SK-N-MC (cell line): ENCODE results near the gene CELF2.

ENCODE experiments used
- DNase-seq: peaks from one replicate; pipeline ENCODE4 v3.0.0-alpha.2; 2011; ENCODE audit warnings: low read depth, low spot score
- H3K27ac ChIP-seq: fragments of 200-600 bp; sonication (generic); 2 replicates; pipeline ENCODE4 v1.5.1; 2016; ENCODE audit warnings: mixed run types
- H3K36me3 ChIP-seq: fragments of 200-600 bp; sonication (generic); 2 replicates; pipeline ENCODE4 v1.6.1; 2017; ENCODE audit warnings: antibody characterized with exemption, low read length, mixed read lengths; ENCODE audit not compliant: insufficient read depth
- H3K4me3 ChIP-seq: fragments of 200-600 bp; sonication (generic); 2 replicates; pipeline ENCODE4 v1.5.1; 2016
- H3K9ac ChIP-seq: fragments of 200-600 bp; sonication (generic); 2 replicates; pipeline ENCODE4 v1.8.0; 2017; ENCODE audit warnings: mixed run types, mixed read lengths; ENCODE audit not compliant: insufficient read length
- H3K9me3 ChIP-seq: fragments of 200-600 bp; sonication (generic); 2 replicates; pipeline ENCODE4 v1.6.1; 2017; ENCODE audit warnings: low read depth, mild to moderate bottlenecking, antibody characterized with exemption, low read length, moderate library complexity, mixed read lengths
- EZH2 ChIP-seq: fragments of 200-600 bp; sonication (generic); IDR thresholded peaks from one replicate; pipeline ENCODE4 v1.6.1; 2017; ENCODE audit warnings: antibody characterized with exemption
- FOXP2 ChIP-seq: optimal IDR thresholded peaks from 2 replicates; pipeline ENCODE3; 2011; ENCODE audit warnings: mild to moderate bottlenecking, moderate library complexity; ENCODE audit not compliant: insufficient read depth; ENCODE audit errors: extremely low read length, control extremely low read depth
- POLR2AphosphoS5 ChIP-seq: IDR thresholded peaks from 2 replicates; pipeline ENCODE4 v1.6.1; 2012; ENCODE audit warnings: mild to moderate bottlenecking, low read depth, low read length, borderline replicate concordance

CELF2 gene

DNA sequence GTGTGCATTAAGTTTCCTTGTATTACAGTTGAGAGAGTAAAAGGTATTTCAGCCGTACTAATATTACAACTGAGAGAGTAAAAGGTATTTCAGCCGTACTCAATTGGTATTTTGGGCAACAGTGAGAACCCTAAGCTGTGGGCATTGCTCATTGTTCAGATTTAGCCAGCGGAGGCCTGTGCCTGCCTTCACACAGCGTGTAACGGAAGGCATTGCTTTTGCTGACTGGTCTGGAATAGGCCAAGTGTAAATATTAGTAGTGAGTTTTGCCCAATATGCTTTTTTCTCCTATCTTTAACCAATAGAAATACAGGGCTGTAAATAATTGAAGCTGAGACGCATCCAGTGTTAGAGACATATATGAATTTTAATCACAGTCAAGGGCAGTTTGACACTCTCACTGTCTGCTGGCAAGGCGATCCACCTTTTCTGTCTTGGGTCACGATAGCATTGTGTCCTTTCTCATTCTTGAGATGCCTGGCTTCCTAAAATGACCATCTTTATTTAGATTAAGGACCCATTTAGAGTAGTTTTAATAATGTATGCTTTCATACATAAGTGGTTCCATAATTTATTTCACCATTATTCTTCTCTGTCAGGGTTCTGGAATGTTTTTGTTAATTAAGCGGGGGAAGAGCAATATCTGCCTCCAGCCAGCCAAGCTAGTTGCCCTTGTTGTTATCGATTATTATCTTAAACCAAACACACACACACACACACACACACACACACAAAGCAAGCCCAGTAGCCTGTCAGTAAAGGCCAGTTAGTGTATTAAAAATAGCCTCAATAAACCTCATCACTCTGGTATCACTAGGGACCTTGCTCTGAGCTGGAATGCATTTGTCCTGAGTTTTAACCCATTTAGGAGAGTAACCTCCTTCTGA, 130.7 kb downstream of the CELF2 start:
- no peaks in the 10 kb centered on the region for H3K9me3 ChIP-seq
- no peak for TF ChIP-seq POLR2AphosphoS5
- TF ChIP-seq FOXP2 = no peak
- TF ChIP-seq EZH2 = no peak
- H3K36me3 ChIP-seq = no peaks in the 10 kb centered on the region
- no peak overlapping the region for H3K9ac ChIP-seq
- H3K27ac ChIP-seq = no peak overlapping the region
- no peak for DNase-seq
- H3K4me3 ChIP-seq = no peak overlapping the region

DNA sequence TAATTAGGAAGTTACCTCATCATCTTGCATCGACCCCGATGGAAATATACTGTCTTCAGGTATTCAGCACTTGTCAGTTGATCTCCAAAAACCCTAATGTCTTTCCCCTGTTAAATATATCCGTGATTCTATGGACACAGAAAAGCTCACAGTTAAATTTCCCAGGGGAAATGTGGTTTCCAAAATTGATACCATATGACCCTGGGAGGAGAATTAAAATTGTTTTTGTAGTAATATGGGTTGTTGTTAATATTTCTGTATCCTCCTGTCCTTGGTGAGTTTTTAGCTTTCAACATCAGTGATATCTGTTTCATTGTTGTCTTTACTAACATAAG, 132.1 kb downstream of the CELF2 start:
- H3K9me3 ChIP-seq = no peaks in the 10 kb centered on the region
- H3K9ac ChIP-seq = no peak overlapping the region
- H3K36me3 ChIP-seq = no peaks in the 10 kb centered on the region
- H3K27ac ChIP-seq = no peak overlapping the region
- no peak overlapping the region for H3K4me3 ChIP-seq
- TF ChIP-seq POLR2AphosphoS5 = no peak
- TF ChIP-seq EZH2 = no peak
- no peak for TF ChIP-seq FOXP2
- DNase-seq = no peak

DNA sequence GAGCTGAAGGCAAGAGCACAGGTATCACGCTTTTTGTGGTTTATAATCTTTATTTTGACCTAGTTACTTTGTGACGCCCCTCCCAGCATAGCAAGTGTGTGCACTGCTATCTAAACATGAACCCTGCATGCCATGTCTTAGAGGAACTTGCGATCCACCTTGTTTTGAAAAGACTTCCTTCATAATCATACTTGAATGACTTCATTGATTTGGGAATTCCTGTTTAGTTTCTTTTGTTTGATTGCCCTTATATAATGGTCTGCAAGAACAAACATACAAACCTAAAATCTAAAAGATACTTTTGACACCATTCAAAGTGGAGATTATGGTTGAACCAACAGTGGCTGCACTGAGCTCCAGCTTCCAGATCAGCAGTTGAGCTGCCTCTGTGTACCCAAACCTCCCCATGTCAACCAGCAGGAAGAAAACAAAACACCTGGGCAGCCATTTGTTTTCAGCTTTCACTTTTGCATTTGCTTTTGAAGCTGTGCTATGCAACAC, 132.6 kb downstream of the CELF2 start:
- Histone ChIP-seq H3K9ac (no peak overlapping the region), H3K4me3 (no peak overlapping the region), H3K36me3 (no peaks in the 10 kb centered on the region), H3K9me3 (no peaks in the 10 kb centered on the region), H3K27ac (no peak overlapping the region)
- TF ChIP-seq POLR2AphosphoS5 (no peak), FOXP2 (no peak), EZH2 (no peak)
- DNase-seq = no peak

DNA sequence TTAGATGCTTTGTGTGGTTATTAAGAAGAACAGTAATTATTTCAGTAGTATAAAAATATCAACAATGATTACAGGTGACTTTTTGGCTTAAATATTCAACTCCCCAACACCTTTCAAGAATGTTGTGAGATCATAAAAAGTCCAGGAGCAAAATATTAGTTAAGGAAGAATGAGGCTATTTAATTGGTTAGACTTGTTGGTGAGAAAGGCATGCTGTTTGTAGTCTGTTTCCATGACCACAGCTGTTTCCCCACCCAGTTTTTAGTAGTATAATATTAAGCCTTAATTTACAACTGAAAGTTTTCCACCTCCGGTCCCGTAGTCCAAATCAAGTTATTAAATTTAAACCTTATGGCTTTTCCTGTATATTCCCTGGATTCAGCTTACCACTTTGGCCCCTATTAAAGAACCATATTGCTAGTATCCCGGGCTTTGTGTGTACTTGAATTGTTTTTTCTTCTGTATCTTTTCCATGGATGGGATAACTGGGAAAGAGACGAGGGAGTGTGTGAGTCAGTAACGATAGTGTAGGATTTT, 133.3 kb downstream of the CELF2 start:
- no peak overlapping the region for H3K27ac ChIP-seq
- DNase-seq = no peak
- H3K36me3 ChIP-seq = no peaks in the 10 kb centered on the region
- H3K9me3 ChIP-seq = no peaks in the 10 kb centered on the region
- no peak overlapping the region for H3K9ac ChIP-seq
- H3K4me3 ChIP-seq = no peak overlapping the region
- TF ChIP-seq FOXP2 = no peak

DNA sequence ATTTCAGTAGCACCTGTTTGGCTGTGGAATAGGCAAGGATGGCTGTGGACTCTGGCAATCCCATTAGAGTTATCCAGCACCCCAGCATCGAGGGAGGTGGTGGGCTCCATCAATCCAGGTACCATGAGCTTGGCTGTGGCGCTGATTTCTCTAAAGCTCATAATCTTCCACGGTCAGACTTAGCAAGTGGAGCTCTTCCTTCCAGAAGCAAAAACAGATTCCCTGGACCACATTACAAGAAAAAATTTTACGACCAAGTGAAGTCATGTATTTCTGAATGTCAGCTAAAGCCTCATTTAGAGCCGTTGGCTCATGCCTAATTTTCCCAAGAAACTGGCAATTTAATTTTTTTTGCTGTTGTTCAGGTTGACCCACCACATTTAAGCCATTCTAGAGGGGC, 135.1 kb downstream of the CELF2 start:
- Histone ChIP-seq H3K9me3 (no peaks in the 10 kb centered on the region), H3K36me3 (no peaks in the 10 kb centered on the region), H3K27ac (no peak overlapping the region), H3K4me3 (no peak overlapping the region), H3K9ac (no peak overlapping the region)
- DNase-seq = no peak
- TF ChIP-seq POLR2AphosphoS5 (no peak), FOXP2 (no peak), EZH2 (no peak)

DNA sequence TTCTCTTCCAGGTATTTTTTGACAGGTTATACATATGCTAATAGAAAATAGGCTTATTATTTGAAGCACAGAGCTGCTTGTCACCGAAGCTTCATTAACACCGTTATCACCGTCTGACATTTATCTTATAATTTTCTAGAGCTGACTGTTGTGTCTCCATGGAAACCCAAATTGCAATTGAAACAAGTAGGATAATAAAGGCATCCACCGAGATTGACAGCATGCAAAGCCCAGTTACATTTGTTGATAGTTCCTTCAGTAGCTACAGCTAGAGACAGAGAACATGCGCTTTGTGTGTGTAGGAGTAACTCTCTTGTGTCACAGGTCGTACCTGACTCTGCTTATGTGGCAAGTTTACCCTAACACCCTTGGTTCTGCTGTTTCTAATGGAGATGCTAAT, 135.6 kb downstream of the CELF2 start:
- Histone ChIP-seq H3K36me3 (no peaks in the 10 kb centered on the region), H3K9me3 (no peaks in the 10 kb centered on the region), H3K27ac (no peak overlapping the region), H3K9ac (no peak overlapping the region), H3K4me3 (no peak overlapping the region)
- no peak for TF ChIP-seq EZH2
- no peak for TF ChIP-seq FOXP2
- TF ChIP-seq POLR2AphosphoS5 = no peak
- DNase-seq = no peak

DNA sequence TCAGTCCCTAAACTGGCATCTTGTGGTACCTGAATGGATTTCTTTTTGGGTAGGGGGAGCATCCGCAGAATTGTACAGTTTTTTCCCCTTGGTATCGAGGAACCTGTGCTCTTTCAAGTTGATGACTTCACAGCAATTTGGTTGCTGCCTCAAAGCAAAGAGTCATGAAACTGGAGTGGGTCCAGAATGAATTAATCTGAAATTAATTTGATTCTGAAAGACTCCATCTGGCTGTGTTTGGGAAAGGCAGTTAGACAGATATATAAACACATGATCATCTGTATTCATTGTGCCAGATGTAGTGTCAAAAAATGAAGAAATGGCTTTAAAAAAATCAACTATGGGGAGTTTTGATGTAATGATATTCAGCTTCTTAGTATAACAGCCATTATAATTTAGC, 136.1 kb downstream of the CELF2 start:
- Histone ChIP-seq H3K9me3 (no peaks in the 10 kb centered on the region), H3K4me3 (no peak overlapping the region), H3K36me3 (no peaks in the 10 kb centered on the region), H3K27ac (no peak overlapping the region), H3K9ac (no peak overlapping the region)
- DNase-seq = no peak
- TF ChIP-seq POLR2AphosphoS5 (no peak), FOXP2 (no peak), EZH2 (no peak)

DNA sequence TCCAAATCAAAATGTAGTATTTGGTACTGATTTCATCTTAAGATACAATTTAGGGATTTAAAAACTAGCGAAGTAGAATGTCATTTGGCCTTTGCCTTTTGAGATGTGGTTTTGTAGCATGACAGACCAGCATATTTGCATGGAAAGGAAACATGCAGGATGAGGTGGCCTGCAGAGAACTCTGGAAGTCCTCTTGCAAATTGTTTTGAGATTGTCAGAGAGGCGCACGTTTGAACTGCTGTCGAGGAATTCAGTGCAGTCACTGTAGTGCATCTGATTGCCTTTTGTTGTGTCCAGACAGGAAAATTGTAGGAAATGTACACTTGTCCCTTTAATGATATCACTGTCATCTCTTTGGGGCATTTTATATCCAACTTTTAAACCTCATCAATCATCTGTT, 136.7 kb downstream of the CELF2 start:
- no peaks in the 10 kb centered on the region for H3K36me3 ChIP-seq
- no peak overlapping the region for H3K27ac ChIP-seq
- TF ChIP-seq POLR2AphosphoS5 (no peak), FOXP2 (no peak), EZH2 (no peak)
- no peak overlapping the region for H3K9ac ChIP-seq
- DNase-seq = no peak
- no peaks in the 10 kb centered on the region for H3K9me3 ChIP-seq
- H3K4me3 ChIP-seq = no peak overlapping the region
